Upper lobe of left lung (tissue), 6 donors: Measurements from ENCODE around the gene RITA1. TPM values are rescaled to one million over a fixed set of nuclear protein-coding genes. Genes with fewer than 3 reads are reported as not detected.

ENCODE experiments used
- ATAC-seq, 2 donors: fragments of 200-7000 bp; cut with Tn5 transposase; one replicate each; pipeline ENCODE4 v1.9.1; 2022; ENCODE audit warnings: mild to moderate bottlenecking in 2 of 2, moderate library complexity in 2 of 2; ENCODE audit not compliant: low FRiP score in 2 of 2
- DNase-seq, 2 donors: peaks; one replicate each; pipeline ENCODE4 v3.0.0-alpha.2; 2019 to 2020
- H3K27ac ChIP-seq, 4 donors: fragments of 200-600 bp; sonication (generic); one replicate each; pipeline ENCODE4 v1.5.1; 2016 to 2019
- H3K27me3 ChIP-seq, 4 donors: fragments of 200-600 bp; sonication (generic); one replicate each; pipeline ENCODE4 v1.5.1; 2017 to 2019
- H3K36me3 ChIP-seq, 4 donors: fragments of 200-600 bp; sonication (generic); one replicate each; pipeline ENCODE4 v1.5.1; 2016 to 2019
- H3K4me1 ChIP-seq, 4 donors: fragments of 200-600 bp; sonication (generic); one replicate each; pipeline ENCODE4 v1.5.1; 2018 to 2019
- H3K4me3 ChIP-seq, 4 donors: fragments of 200-600 bp; sonication (generic); one replicate each; pipeline ENCODE4 v1.5.1; 2017 to 2019; ENCODE audit warnings: mild to moderate bottlenecking in 2 of 4, moderate library complexity in 1 of 4
- H3K9me3 ChIP-seq, 4 donors: fragments of 200-600 bp; sonication (generic); one replicate each; pipeline ENCODE4 v1.5.1; 2018 to 2019
- EP300 ChIP-seq, 4 donors: sonication (generic); formaldehyde crosslinking; IDR thresholded peaks; one replicate each; pipeline ENCODE4 v1.5.1; 2017; ENCODE audit warnings: antibody characterized with exemption in 4 of 4, control low read depth in 2 of 4
- POLR2A ChIP-seq, 4 donors: fragments of 450-650 bp; IDR thresholded peaks; one replicate each; pipeline ENCODE4 v1.5.1; 2016 to 2017; ENCODE audit warnings: antibody characterized with exemption in 4 of 4, mild to moderate bottlenecking in 2 of 4
- POLR2AphosphoS5 ChIP-seq, 2 donors: sonication (generic); formaldehyde crosslinking; IDR thresholded peaks; one replicate each; pipeline ENCODE4 v1.5.1; 2017; ENCODE audit warnings: antibody characterized with exemption in 2 of 2
- WGBS, 2 donors: methylation state at CpG; one replicate each; pipeline ENCODE4 v1.1.5; 2017 to 2018; 5-methylcytosine and 5-hydroxymethylcytosine counted together
- total RNA-seq, 6 donors: library from RNA; depleted of rRNA in 4 of 6; stranded (reverse); fragments of >200 nt in 4 of 6; gene quantifications; one replicate each; pipeline versions ENCODE4 v1.1.0 to v1.2.1, GENCODE V29; 2016 to 2021
- TF ChIP-seq, protein P1 (sequence below), 6 experiments: fragments of 450-650 bp in 4 of 6; fragments of 200-600 bp in 2 of 6; sonication (generic) in 2 of 6; IDR thresholded peaks; one replicate each; pipeline ENCODE4 v1.5.1; 2016 to 2019; ENCODE audit warnings: antibody characterized with exemption in 6 of 6
- donor health status: DM: no; HTN: no; CAD: no; lungs with moderate emphysema.
- donor health status: DM: no; HTN: yes; CAD: no; lungs with severe emphysema.

RITA1 gene
- total RNA-seq, 6 donors from 2014 or later = 11.5 to 25.2 (median 17.6) TPM

DNA sequence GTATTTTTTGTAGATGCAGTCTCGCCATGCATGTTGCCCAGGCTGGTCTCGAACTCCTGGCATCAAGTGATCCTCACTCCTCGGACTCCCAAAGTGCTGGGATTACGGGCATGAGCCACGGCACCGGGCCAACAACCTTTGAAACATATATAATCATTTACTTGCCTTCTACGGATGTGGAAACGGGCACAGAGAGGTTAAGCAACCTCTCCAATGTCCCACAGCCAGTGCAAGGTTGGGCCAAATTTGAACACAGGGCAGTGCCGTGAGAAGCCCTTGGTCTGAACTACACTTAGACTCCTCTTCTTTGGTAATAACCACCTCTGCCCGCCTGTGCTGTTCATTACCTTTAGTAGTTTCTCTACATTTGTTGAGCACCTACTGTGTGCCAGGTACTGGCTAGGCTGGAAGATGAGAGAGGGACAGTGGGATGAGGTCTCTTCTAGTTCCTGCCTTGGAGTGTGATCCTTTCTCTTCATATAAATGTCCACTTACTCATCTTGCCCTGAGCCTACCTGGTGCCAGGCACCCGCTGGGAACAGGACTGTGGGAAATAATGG, 2.4 kb upstream of the RITA1 start:
- peaks cover 19 to 38% (median 23%) of the 10 kb centered on the region in 4 donors for H3K4me1 ChIP-seq
- no peaks in the 10 kb centered on the region for H3K9me3 ChIP-seq
- DNase-seq (no peak), ATAC-seq (no peak)
- H3K27ac ChIP-seq = no peak overlapping the region
- WGBS, 2 donors = 95 to 98% methylated on average over 11 of the region's 11 CpGs
- no peak overlapping the region for H3K4me3 ChIP-seq
- peaks cover 17 to 32% (median 24%) of the 10 kb centered on the region in 4 donors for H3K36me3 ChIP-seq
- TF ChIP-seq POLR2A (IDR thresholded peaks at IDR 0.05) (no peak), EP300 (IDR thresholded peaks at IDR 0.05) (no peak), POLR2AphosphoS5 (IDR thresholded peaks at IDR 0.05) (no peak)
- TF ChIP-seq, protein P1, sequence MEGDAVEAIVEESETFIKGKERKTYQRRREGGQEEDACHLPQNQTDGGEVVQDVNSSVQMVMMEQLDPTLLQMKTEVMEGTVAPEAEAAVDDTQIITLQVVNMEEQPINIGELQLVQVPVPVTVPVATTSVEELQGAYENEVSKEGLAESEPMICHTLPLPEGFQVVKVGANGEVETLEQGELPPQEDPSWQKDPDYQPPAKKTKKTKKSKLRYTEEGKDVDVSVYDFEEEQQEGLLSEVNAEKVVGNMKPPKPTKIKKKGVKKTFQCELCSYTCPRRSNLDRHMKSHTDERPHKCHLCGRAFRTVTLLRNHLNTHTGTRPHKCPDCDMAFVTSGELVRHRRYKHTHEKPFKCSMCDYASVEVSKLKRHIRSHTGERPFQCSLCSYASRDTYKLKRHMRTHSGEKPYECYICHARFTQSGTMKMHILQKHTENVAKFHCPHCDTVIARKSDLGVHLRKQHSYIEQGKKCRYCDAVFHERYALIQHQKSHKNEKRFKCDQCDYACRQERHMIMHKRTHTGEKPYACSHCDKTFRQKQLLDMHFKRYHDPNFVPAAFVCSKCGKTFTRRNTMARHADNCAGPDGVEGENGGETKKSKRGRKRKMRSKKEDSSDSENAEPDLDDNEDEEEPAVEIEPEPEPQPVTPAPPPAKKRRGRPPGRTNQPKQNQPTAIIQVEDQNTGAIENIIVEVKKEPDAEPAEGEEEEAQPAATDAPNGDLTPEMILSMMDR (IDR thresholded peaks at IDR 0.05) = no peak
- H3K27me3 ChIP-seq = no peaks in the 10 kb centered on the region

GRCh38 chr12:113184098-113184899, 1.2 kb upstream of the RITA1 start:
- Histone ChIP-seq H3K36me3 (peaks cover 10 to 20% (median 13%) of the 10 kb centered on the region in 4 donors), H3K4me3 (peak overlapping the region; percentile 90 to 100 (median 98)), H3K4me1 (peaks cover 19 to 38% (median 25%) of the 10 kb centered on the region in 4 donors), H3K27me3 (no peaks in the 10 kb centered on the region), H3K9me3 (no peaks in the 10 kb centered on the region), H3K27ac (peak overlapping the region; percentile 87 to 99 (median 98))
- 31 to 33% methylated on average over 24 to 26 of the region's 26 CpGs for WGBS, 2 donors
- ATAC-seq (peak; percentile 74 to 77), DNase-seq (peak in 1 of 2 donors; percentile 68)
- TF ChIP-seq POLR2AphosphoS5 (IDR thresholded peaks at IDR 0.05) (no peak), POLR2A (IDR thresholded peaks at IDR 0.05) (no peak), EP300 (IDR thresholded peaks at IDR 0.05) (no peak)
- TF ChIP-seq, protein P1 (IDR thresholded peaks at IDR 0.05) = no peak

DNA sequence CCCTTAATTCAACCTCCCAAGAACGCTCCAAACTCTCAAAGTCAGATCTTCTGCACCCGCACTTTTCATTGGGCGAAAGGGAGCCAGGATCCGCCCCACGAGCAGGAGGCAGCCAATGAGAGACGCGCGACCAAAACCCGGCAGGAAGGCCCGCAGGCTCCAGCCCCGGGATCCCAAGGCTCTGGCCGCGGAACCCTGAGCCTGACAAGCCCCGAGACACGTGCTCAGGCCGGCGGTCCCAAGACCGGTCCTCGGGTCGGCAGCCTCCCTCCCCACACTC, 681 bp upstream of the RITA1 start:
- Histone ChIP-seq H3K4me1 (peaks cover 19 to 38% (median 25%) of the 10 kb centered on the region in 4 donors), H3K27ac (peak overlapping the region; percentile 87 to 99 (median 98)), H3K4me3 (peak overlapping the region; percentile 90 to 100 (median 98)), H3K9me3 (no peaks in the 10 kb centered on the region), H3K36me3 (peaks cover 4 to 14% (median 9%) of the 10 kb centered on the region in 4 donors), H3K27me3 (no peaks in the 10 kb centered on the region)
- DNase-seq (peak; percentile 90 to 93), ATAC-seq (peak; percentile 92 to 96)
- TF ChIP-seq POLR2A (IDR thresholded peaks at IDR 0.05) (no peak), POLR2AphosphoS5 (IDR thresholded peaks at IDR 0.05) (peak in 1 of 2 donors; percentile 63), EP300 (IDR thresholded peaks at IDR 0.05) (no peak)
- TF ChIP-seq, protein P1 (IDR thresholded peaks at IDR 0.05) = no peak
- WGBS, 2 donors = 0% methylated on average over 19 of the region's 20 CpGs; no CpG with 5 or more reads in 1 of the 2 donors

DNA sequence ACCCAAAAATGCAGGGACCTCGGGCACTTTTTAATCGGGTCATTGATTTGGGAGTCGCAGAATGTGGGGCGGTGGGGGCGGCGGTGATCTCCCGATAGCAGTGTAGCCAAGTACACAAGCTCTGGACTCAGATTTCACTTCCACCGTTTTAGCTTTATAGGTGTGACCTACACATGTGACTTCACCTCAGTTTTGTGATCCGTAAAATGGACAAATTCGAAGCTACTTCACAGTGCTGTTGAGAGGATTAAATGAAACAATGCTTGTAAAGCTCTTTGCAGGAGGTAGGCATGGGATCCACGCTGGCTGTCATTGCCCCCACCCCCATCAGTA, 478 bp downstream of the RITA1 start:
- ATAC-seq (no peak), DNase-seq (no peak)
- Histone ChIP-seq H3K9me3 (no peaks in the 10 kb centered on the region), H3K27me3 (no peaks in the 10 kb centered on the region), H3K4me3 (peak overlapping the region; percentile 90 to 100 (median 98)), H3K27ac (peak overlapping the region; percentile 87 to 99 (median 98)), H3K4me1 (peaks cover 19 to 38% (median 26%) of the 10 kb centered on the region in 4 donors), H3K36me3 (peaks cover 0 to 4% (median 1%) of the 10 kb centered on the region in 4 donors)
- WGBS, 2 donors = 8 to 11% methylated on average over 5 to 11 of the region's 11 CpGs
- no peak for TF ChIP-seq POLR2AphosphoS5 (IDR thresholded peaks at IDR 0.05)
- TF ChIP-seq, protein P1 (IDR thresholded peaks at IDR 0.05) = no peak
- no peak for TF ChIP-seq EP300 (IDR thresholded peaks at IDR 0.05)
- TF ChIP-seq POLR2A (IDR thresholded peaks at IDR 0.05) = no peak
